GM21529 (cell line): ENCODE data around the gene PHLDA3.

ENCODE experiments used
- ATAC-seq: cut with Tn5 transposase; IDR thresholded peaks from one replicate; pipeline ENCODE4 v1.9.1; 2021; ENCODE audit not compliant: unreplicated experiment

The PHLDA3 gene

GRCh38 chr1:201468844-201469644 lies at the start of gene PHLDA3:
Gene PHLDA3 (minus strand): TSS chr1:201469188. CDS start chr1:201468786, 402 bp downstream.
- ATAC-seq, result peak; percentile 86

GRCh38 chr1:201518071-201518470 lies 49.1 kb upstream of the PHLDA3 start:
- ATAC-seq, result no peak

- no peak for ATAC-seq
Measured at GRCh38 chr1:201517631-201518030, 48.6 kb upstream of the PHLDA3 start.

GRCh38 chr1:201516511-201517127 lies 47.6 kb upstream of the PHLDA3 start:
- no peak for ATAC-seq

- ATAC-seq, result no peak
Measured at GRCh38 chr1:201515895-201516294, 46.9 kb upstream of the PHLDA3 start.

- no peak for ATAC-seq
Measured at GRCh38 chr1:201515062-201515750, 46.2 kb upstream of the PHLDA3 start.

GRCh38 chr1:201514466-201514865 lies 45.5 kb upstream of the PHLDA3 start:
- no peak for ATAC-seq

GRCh38 chr1:201513498-201514243 lies 44.7 kb upstream of the PHLDA3 start:
- ATAC-seq, result no peak

GRCh38 chr1:201511941-201512539 lies 43.1 kb upstream of the PHLDA3 start:
- peak; percentile 41 for ATAC-seq

GRCh38 chr1:201511396-201511940 lies 42.5 kb upstream of the PHLDA3 start:
- ATAC-seq, result no peak

GRCh38 chr1:201510734-201511133 lies 41.7 kb upstream of the PHLDA3 start:
- no peak for ATAC-seq

- ATAC-seq, result no peak
Measured at GRCh38 chr1:201509601-201510374, 40.8 kb upstream of the PHLDA3 start.

GRCh38 chr1:201508809-201509208 lies 39.8 kb upstream of the PHLDA3 start:
- ATAC-seq, result no peak

- ATAC-seq, result peak; percentile 1
Measured at GRCh38 chr1:201507360-201507675, 38.3 kb upstream of the PHLDA3 start.

- ATAC-seq, result peak; percentile 85
Measured at GRCh38 chr1:201506557-201507359, 37.8 kb upstream of the PHLDA3 start, which contains the start of gene CSRP1. Gene CSRP1 (minus strand): TSS chr1:201507123. CDS start chr1:201496303, 10,820 bp downstream.

GRCh38 chr1:201506092-201506491 lies 37.1 kb upstream of the PHLDA3 start:
- ATAC-seq, result no peak

GRCh38 chr1:201505503-201505890 lies 36.5 kb upstream of the PHLDA3 start:
- ATAC-seq, result no peak

GRCh38 chr1:201504799-201505502 lies 36.0 kb upstream of the PHLDA3 start:
- no peak for ATAC-seq
